Epithelial cell of proximal tubule (primary cell): ENCODE measurements around the gene SRRM3. TPM values are rescaled to one million over a fixed set of nuclear protein-coding genes. Genes with fewer than 3 reads are reported as not detected.
"Not testable (repeated sequence)": the region's sequence is repeated elsewhere in the genome, so short reads cannot be mapped to it uniquely, and the experiment has no call there.

Source experiments
- DNase-seq: peaks from one replicate; pipeline ENCODE4 v3.0.0-alpha.2; 2011; ENCODE audit warnings: low read depth
- H3K4me3 ChIP-seq: 2 replicates; pipeline ENCODE4 v1.5.1; 2011; ENCODE audit warnings: low read depth, mild to moderate bottlenecking, low read length
- CTCF ChIP-seq: conservative IDR thresholded peaks from 2 replicates; pipeline ENCODE4 v1.5.1; 2012; ENCODE audit warnings: low read depth, mild to moderate bottlenecking, low read length
- total RNA-seq: library from RNA; depleted of rRNA; stranded (reverse); fragments of >200 nt; gene quantifications from 2 replicates; pipeline ENCODE4 v1.2.3, GENCODE V29; 2015

The SRRM3 gene
- total RNA-seq, 1 donor from 2014 or later, result not detected

GRCh38 chr7:76330673-76331072 lies 129.0 kb downstream of the SRRM3 start:
- TF ChIP-seq CTCF, result no peak
- DNase-seq, result no peak
- no peak overlapping the region for H3K4me3 ChIP-seq

- no peak overlapping the region for H3K4me3 ChIP-seq
- DNase-seq, result no peak
- TF ChIP-seq CTCF, result no peak
These were observed 130.4 kb downstream of the SRRM3 start for GRCh38 chr7:76332078-76332477.

- no peak overlapping the region for H3K4me3 ChIP-seq
- TF ChIP-seq CTCF, result no peak
- DNase-seq, result no peak
These were observed 131.9 kb downstream of the SRRM3 start for GRCh38 chr7:76333511-76334101.

- H3K4me3 ChIP-seq, result no peak overlapping the region
- no peak for TF ChIP-seq CTCF
- no peak for DNase-seq
These were observed 132.7 kb downstream of the SRRM3 start for GRCh38 chr7:76334320-76334967.

- H3K4me3 ChIP-seq, DNase-seq: not testable (repeated sequence)
These were observed 133.7 kb downstream of the SRRM3 start for GRCh38 chr7:76335417-76335816.

GRCh38 chr7:76336094-76336493 lies 134.4 kb downstream of the SRRM3 start:
- DNase-seq, result no peak
- no peak for TF ChIP-seq CTCF
- no peak overlapping the region for H3K4me3 ChIP-seq

Other genes starting within 250 kb of the SRRM3 start
- gene TMEM120A, start 207.3 kb upstream of the SRRM3 start, total RNA-seq, result 7.6 and 13.6 TPM in 2 replicates
- 78.0 and 83.6 TPM in 2 replicates for gene STYXL1, start 153.9 kb upstream of the SRRM3 start, total RNA-seq
- 123 and 162 TPM in 2 replicates for gene MDH2, start 153.8 kb upstream of the SRRM3 start, total RNA-seq
- 199 and 435 TPM in 2 replicates for gene HSPB1, start 100.8 kb downstream of the SRRM3 start, total RNA-seq
- 71.4 and 74.7 TPM in 2 replicates for gene YWHAG, start 157.1 kb downstream of the SRRM3 start, total RNA-seq
- gene SSC4D, start 207.8 kb downstream of the SRRM3 start, total RNA-seq, result 1.2 and 2.1 TPM in 2 replicates
- 0.87 and 4.7 TPM in 2 replicates for gene ZP3, start 223.1 kb downstream of the SRRM3 start, total RNA-seq